Chondrocyte (in vitro differentiated cells): ENCODE results near the gene WDFY3. TPM values are rescaled to one million over a fixed set of nuclear protein-coding genes. Genes with fewer than 3 reads are reported as not detected.
A peak's percentile ranks its signal among the peaks of the same experiment; 100 is the strongest.

Source experiments
- DNase-seq: peaks from one replicate; pipeline ENCODE4 v3.0.0; 2021; ENCODE audit warnings: mixed read lengths, low spot score
- H3K27ac Mint-ChIP-seq: one replicate; pipeline ENCODE4 v1.8.0; 2021; ENCODE audit warnings: mild to moderate bottlenecking, moderate library complexity, mixed read lengths; ENCODE audit not compliant: unreplicated experiment
- H3K27me3 Mint-ChIP-seq: 2 replicates; pipeline ENCODE4 v1.8.0; 2021; ENCODE audit warnings: low read depth, mixed read lengths
- H3K36me3 Mint-ChIP-seq: 2 replicates; pipeline ENCODE4 v1.8.0; 2021; ENCODE audit warnings: low read depth, mixed read lengths
- H3K4me1 Mint-ChIP-seq: 2 replicates; pipeline ENCODE4 v1.8.0; 2021; ENCODE audit warnings: low read depth, mild to moderate bottlenecking, mixed read lengths
- H3K4me3 Mint-ChIP-seq: one replicate; pipeline ENCODE4 v1.8.0; 2021; ENCODE audit warnings: mild to moderate bottlenecking, moderate library complexity, mixed read lengths; ENCODE audit not compliant: unreplicated experiment
- H3K9me3 Mint-ChIP-seq: 2 replicates; pipeline ENCODE4 v1.8.0; 2021; ENCODE audit warnings: low read depth, mixed read lengths
- CTCF ChIP-seq: fragments of 200-600 bp; sonication (generic); IDR thresholded peaks from 2 replicates; pipeline ENCODE4 v1.5.0; 2021; ENCODE audit warnings: antibody characterized with exemption, mild to moderate bottlenecking, moderate library complexity
- total RNA-seq: library from RNA; stranded (reverse); gene quantifications from 3 replicates; pipeline ENCODE4 v1.2.1, GENCODE V29; 2021

The WDFY3 gene
- total RNA-seq, 1 donor from 2014 or later, result 61.9 TPM

DNA sequence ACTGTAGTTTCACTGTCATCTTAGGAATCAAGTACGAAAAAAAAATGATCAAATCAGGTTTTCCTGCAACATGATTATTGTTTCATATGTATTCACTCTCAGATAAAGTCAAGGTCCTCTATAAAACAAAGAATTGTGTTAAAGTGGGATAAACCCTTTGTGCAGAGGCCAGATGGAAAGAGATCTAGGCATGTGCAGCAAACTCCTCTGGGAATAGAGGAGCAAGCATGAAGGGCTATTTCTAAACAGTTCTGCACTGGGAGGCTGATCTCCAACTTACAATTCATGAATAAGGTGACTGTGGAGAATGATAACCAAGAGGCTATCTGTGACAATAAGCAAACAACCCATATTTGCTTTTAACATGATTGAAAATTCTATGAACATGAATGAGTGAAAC, 2.4 kb upstream of the WDFY3 start:
- no peak overlapping the region for H3K4me3 Mint-ChIP-seq
- TF ChIP-seq CTCF, result no peak
- DNase-seq, result no peak
- peaks cover 17% of the 10 kb centered on the region for H3K4me1 Mint-ChIP-seq
- H3K36me3 Mint-ChIP-seq, result peaks cover 1% of the 10 kb centered on the region
- no peak overlapping the region for H3K27ac Mint-ChIP-seq
- H3K27me3 Mint-ChIP-seq, result no peaks in the 10 kb centered on the region
- H3K9me3 Mint-ChIP-seq, result no peaks in the 10 kb centered on the region

DNA sequence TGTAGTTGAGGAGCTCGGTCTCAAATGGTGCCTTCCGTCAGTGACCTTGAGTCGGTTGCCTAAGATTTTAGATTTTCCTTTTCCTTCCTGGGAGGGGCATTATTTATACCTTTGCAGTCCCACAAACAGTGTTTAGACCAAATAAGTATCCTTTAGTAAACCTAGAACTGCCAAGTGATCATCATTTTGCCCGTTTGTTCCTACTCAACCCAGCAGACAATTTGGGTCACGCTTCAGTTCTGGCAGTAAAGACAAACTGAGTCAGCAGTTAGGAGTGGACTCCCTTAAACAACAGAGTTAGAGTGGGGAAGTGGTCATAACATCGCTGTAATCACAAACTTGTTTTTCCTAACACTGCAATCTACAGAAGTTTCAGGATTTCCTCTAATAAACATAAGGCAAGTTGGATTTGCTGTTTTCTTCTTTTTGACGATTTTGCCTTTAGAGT, 777 bp upstream of the WDFY3 start:
- no peak for TF ChIP-seq CTCF
- Mint-ChIP-seq H3K27ac (peak overlapping the region; percentile 99), H3K27me3 (no peaks in the 10 kb centered on the region), H3K9me3 (no peaks in the 10 kb centered on the region), H3K4me1 (peaks cover 17% of the 10 kb centered on the region), H3K4me3 (peak overlapping the region; percentile 100), H3K36me3 (peaks cover 1% of the 10 kb centered on the region)
- DNase-seq, result no peak

DNA sequence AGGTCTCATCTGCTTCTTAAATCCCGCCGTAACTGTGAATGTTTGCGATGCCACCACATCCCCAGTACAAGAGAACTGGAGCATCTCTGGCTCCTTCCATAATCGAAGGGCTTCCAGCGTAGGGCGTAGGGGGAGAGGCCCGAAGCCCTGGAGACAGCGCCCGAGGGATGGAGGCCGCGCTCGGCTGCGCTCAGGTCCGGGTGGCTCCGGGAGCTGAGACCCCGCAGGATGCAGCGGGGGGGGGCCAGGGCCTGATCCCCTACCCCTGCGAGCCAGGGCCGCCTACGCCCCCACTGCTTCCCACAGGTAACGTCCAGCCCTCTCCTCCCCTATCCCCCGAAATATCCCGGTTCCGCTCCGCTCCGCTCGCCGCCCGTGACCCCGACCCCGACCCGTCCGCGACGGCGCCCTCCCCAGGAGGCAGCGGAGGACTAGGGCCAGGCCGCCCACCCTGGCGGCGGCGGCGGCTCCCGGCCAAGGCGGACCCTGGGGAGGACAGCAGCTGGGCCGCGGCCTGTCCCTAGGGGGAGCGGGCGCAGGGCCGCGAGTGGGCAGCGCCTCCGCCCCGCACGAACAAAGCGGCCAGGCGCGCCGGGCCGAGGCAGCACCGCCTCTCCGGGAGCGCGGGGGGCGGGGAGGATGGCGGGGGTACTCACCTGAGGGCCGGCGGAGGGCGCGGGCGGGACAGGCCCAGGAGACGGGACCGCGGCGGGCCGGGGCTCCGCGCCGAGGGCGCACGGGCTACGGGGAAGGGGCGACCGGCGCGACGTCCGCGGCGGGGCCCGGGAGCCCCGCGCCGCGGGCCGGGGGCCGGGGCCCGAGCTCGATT, 723 bp downstream of the WDFY3 start:
- Mint-ChIP-seq H3K4me3 (peak overlapping the region; percentile 77), H3K27ac (peak overlapping the region; percentile 88), H3K9me3 (no peaks in the 10 kb centered on the region), H3K27me3 (no peaks in the 10 kb centered on the region), H3K36me3 (peaks cover 1% of the 10 kb centered on the region), H3K4me1 (peaks cover 21% of the 10 kb centered on the region)
- peak; percentile 85 for DNase-seq
- TF ChIP-seq CTCF, result peak; percentile 46

- H3K4me1 Mint-ChIP-seq, result peaks cover 25% of the 10 kb centered on the region
- no peak for DNase-seq
- H3K36me3 Mint-ChIP-seq, result peaks cover 1% of the 10 kb centered on the region
- no peaks in the 10 kb centered on the region for H3K27me3 Mint-ChIP-seq
- H3K4me3 Mint-ChIP-seq, result peak overlapping the region; percentile 77
- no peaks in the 10 kb centered on the region for H3K9me3 Mint-ChIP-seq
- TF ChIP-seq CTCF, result no peak
- peak overlapping the region; percentile 88 for H3K27ac Mint-ChIP-seq
Observed at GRCh38 chr4:84964995-84965552, 1.4 kb downstream of the WDFY3 start.

DNA sequence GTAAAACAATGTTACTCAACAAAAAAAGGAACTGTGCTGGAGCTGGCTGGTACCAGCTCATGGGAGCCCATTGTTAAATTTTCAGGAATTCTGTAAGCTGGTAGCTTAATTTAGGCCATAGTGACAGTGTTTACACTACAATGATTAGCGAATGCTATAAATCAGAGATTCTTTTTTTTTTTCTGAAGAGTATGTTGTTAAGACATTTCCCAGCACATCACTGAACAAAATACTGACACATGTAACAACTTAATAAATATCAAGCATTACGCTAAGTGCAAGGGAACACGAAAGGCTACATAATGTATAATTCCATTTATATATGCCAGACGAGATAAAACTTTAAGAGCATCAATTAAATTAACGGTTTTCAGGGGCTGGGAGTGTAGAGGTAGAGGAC, 4.4 kb downstream of the WDFY3 start:
- no peak for DNase-seq
- H3K9me3 Mint-ChIP-seq, result no peaks in the 10 kb centered on the region
- H3K4me3 Mint-ChIP-seq, result no peak overlapping the region
- no peak overlapping the region for H3K27ac Mint-ChIP-seq
- no peak for TF ChIP-seq CTCF
- H3K36me3 Mint-ChIP-seq, result peaks cover 1% of the 10 kb centered on the region
- H3K4me1 Mint-ChIP-seq, result peaks cover 41% of the 10 kb centered on the region
- H3K27me3 Mint-ChIP-seq, result no peaks in the 10 kb centered on the region
